ENCODE results near the gene ADGRB2.
A peak's percentile ranks its signal among the peaks of the same experiment; 100 is the strongest.

The ADGRB2 gene

GRCh38 chr1:31764312-31765040 is at the start of gene ADGRB2 (continued):
- no peak for TF ChIP-seq ZNF140 (tag by site-specific recombination; IDR thresholded peaks at IDR 0.05)
- no peak for TF ChIP-seq ZNF37A (tag by site-specific recombination; IDR thresholded peaks at IDR 0.05)
- TF ChIP-seq, protein P1, sequence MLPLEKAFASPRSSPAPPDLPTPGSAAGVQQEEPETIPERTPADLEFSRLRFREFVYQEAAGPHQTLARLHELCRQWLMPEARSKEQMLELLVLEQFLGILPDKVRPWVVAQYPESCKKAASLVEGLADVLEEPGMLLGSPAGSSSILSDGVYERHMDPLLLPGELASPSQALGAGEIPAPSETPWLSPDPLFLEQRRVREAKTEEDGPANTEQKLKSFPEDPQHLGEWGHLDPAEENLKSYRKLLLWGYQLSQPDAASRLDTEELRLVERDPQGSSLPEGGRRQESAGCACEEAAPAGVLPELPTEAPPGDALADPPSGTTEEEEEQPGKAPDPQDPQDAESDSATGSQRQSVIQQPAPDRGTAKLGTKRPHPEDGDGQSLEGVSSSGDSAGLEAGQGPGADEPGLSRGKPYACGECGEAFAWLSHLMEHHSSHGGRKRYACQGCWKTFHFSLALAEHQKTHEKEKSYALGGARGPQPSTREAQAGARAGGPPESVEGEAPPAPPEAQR (tag by site-specific recombination; IDR thresholded peaks at IDR 0.05) = no peak
- 0 out of 2 replicates have a peak, but pooled peaks have one; percentile 55 for TF ChIP-seq ZEB2 (tag by site-specific recombination; IDR thresholded peaks at IDR 0.05)
- TF ChIP-seq HOXD13 (CRISPR knock-in tag; IDR thresholded peaks at IDR 0.05; ENCODE audit: borderline replicate concordance) = no peak
- no peak for TF ChIP-seq ZNF837 (tag by site-specific recombination; IDR thresholded peaks at IDR 0.05)
- TF ChIP-seq, protein P2, sequence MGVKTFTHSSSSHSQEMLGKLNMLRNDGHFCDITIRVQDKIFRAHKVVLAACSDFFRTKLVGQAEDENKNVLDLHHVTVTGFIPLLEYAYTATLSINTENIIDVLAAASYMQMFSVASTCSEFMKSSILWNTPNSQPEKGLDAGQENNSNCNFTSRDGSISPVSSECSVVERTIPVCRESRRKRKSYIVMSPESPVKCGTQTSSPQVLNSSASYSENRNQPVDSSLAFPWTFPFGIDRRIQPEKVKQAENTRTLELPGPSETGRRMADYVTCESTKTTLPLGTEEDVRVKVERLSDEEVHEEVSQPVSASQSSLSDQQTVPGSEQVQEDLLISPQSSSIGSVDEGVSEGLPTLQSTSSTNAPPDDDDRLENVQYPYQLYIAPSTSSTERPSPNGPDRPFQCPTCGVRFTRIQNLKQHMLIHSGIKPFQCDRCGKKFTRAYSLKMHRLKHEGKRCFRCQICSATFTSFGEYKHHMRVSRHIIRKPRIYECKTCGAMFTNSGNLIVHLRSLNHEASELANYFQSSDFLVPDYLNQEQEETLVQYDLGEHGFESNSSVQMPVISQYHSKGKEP (tag by site-specific recombination; IDR thresholded peaks at IDR 0.05) = peak; percentile 88
- no peak for TF ChIP-seq OSR2 (tag by site-specific recombination; IDR thresholded peaks at IDR 0.05)
- TF ChIP-seq, protein P3, sequence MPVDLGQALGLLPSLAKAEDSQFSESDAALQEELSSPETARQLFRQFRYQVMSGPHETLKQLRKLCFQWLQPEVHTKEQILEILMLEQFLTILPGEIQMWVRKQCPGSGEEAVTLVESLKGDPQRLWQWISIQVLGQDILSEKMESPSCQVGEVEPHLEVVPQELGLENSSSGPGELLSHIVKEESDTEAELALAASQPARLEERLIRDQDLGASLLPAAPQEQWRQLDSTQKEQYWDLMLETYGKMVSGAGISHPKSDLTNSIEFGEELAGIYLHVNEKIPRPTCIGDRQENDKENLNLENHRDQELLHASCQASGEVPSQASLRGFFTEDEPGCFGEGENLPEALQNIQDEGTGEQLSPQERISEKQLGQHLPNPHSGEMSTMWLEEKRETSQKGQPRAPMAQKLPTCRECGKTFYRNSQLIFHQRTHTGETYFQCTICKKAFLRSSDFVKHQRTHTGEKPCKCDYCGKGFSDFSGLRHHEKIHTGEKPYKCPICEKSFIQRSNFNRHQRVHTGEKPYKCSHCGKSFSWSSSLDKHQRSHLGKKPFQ (tag by site-specific recombination; IDR thresholded peaks at IDR 0.05) = no peak
- no peak for TF ChIP-seq ZNF184 (tag by site-specific recombination; IDR thresholded peaks at IDR 0.05)
- TF ChIP-seq ZNF596 (tag by site-specific recombination; IDR thresholded peaks at IDR 0.05) = no peak
- TF ChIP-seq PRDM10 (tag by site-specific recombination; IDR thresholded peaks at IDR 0.05) = peak; percentile 26; the same call in 1 of the 2 replicates
- TF ChIP-seq, protein P4, sequence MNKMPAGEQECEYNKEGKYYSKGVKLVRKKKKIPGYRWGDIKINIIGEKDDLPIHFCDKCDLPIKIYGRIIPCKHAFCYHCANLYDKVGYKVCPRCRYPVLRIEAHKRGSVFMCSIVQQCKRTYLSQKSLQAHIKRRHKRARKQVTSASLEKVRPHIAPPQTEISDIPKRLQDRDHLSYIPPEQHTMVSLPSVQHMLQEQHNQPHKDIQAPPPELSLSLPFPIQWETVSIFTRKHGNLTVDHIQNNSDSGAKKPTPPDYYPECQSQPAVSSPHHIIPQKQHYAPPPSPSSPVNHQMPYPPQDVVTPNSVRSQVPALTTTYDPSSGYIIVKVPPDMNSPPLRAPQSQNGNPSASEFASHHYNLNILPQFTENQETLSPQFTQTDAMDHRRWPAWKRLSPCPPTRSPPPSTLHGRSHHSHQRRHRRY (tag by site-specific recombination; IDR thresholded peaks at IDR 0.05) = no peak
- TF ChIP-seq ZBTB48 (tag by site-specific recombination; IDR thresholded peaks at IDR 0.05) = no peak
- no peak for TF ChIP-seq ZNF23 (tag by site-specific recombination; IDR thresholded peaks at IDR 0.05; ENCODE audit: borderline replicate concordance)
- TF ChIP-seq ZNF791 (tag by site-specific recombination; IDR thresholded peaks at IDR 0.05) = no peak
- no peak for TF ChIP-seq SETDB1 (IDR thresholded peaks at IDR 0.05; ENCODE audit: insufficient read length, low read length)
- TF ChIP-seq ZNF624 (tag by site-specific recombination; IDR thresholded peaks at IDR 0.05) = no peak
- no peak for TF ChIP-seq ZNF555 (tag by site-specific recombination; conservative IDR thresholded peaks at IDR 0.05)
- no peak for TF ChIP-seq ZNF121 (tag by site-specific recombination; IDR thresholded peaks at IDR 0.05)
- TF ChIP-seq ZNF544 (tag by site-specific recombination; IDR thresholded peaks at IDR 0.05) = no peak
- TF ChIP-seq ZFP41 (tag by site-specific recombination; IDR thresholded peaks at IDR 0.05; ENCODE audit: borderline replicate concordance) = no peak
- TF ChIP-seq ZIC2 (tag by site-specific recombination; IDR thresholded peaks at IDR 0.05) = peak; percentile 9; the same call in 1 of the 2 replicates
- TF ChIP-seq ZNF513 (tag by site-specific recombination; IDR thresholded peaks at IDR 0.05) = no peak
- no peak for TF ChIP-seq ZNF157 (tag by site-specific recombination; IDR thresholded peaks at IDR 0.05)
- no peak for TF ChIP-seq KLF7 (tag by site-specific recombination; IDR thresholded peaks at IDR 0.05; ENCODE audit: borderline replicate concordance)
- no peak for TF ChIP-seq ZXDB (tag by site-specific recombination; IDR thresholded peaks at IDR 0.05)
- TF ChIP-seq, protein P5, sequence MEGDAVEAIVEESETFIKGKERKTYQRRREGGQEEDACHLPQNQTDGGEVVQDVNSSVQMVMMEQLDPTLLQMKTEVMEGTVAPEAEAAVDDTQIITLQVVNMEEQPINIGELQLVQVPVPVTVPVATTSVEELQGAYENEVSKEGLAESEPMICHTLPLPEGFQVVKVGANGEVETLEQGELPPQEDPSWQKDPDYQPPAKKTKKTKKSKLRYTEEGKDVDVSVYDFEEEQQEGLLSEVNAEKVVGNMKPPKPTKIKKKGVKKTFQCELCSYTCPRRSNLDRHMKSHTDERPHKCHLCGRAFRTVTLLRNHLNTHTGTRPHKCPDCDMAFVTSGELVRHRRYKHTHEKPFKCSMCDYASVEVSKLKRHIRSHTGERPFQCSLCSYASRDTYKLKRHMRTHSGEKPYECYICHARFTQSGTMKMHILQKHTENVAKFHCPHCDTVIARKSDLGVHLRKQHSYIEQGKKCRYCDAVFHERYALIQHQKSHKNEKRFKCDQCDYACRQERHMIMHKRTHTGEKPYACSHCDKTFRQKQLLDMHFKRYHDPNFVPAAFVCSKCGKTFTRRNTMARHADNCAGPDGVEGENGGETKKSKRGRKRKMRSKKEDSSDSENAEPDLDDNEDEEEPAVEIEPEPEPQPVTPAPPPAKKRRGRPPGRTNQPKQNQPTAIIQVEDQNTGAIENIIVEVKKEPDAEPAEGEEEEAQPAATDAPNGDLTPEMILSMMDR (tag by site-specific recombination; IDR thresholded peaks at IDR 0.05) = peak; percentile 69
